Measurements from ENCODE around the gene CASTOR1.

- TF ChIP-seq EZH2 (IDR thresholded peaks at IDR 0.05; ENCODE audit: low read length, missing control alignments) (no peak), CTCF (conservative IDR thresholded peaks at IDR 0.05 in 1 of 2, IDR thresholded peaks at IDR 0.05 in 1 of 2; ENCODE audit: low read depth in 1 of 2, low read length in 2 of 2) (no peak)
Observed at GRCh38 chr22:30335236-30335635, 45.9 kb upstream of the CASTOR1 start.

All from fibroblast of lung (primary cell).